ENCODE data around the gene OSBPL10.

DNA sequence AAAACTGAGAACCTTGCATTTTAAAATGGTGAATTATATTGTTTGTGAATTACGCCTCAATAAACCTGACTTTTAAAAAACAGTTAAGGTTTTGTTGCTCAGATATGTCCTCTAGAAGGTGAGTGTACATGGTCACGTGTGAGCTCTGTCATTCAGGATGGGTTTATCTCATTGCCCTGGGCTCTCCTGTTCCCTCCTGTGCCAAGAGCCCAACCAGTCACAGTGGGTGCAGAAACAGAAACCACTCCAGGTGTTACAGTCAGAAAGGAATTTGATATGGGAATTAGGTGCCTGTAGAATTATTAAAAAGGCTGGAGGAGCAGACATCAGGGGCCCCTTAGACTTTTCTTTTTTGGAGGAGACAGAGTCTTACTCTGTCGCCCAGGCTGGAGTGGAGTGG, 252.0 kb downstream of the OSBPL10 start:
- no peak for TF ChIP-seq TOX (CRISPR knock-in tag; IDR thresholded peaks at IDR 0.05; ENCODE audit: borderline replicate concordance)
- no peak for TF ChIP-seq ZFP30 (CRISPR knock-in tag; IDR thresholded peaks at IDR 0.05)

Data from SK-N-SH treated with all-trans-retinoic acid at 6 μM for 48 hours (cell line).